ENCODE results near the gene SDHAF1.

DNA sequence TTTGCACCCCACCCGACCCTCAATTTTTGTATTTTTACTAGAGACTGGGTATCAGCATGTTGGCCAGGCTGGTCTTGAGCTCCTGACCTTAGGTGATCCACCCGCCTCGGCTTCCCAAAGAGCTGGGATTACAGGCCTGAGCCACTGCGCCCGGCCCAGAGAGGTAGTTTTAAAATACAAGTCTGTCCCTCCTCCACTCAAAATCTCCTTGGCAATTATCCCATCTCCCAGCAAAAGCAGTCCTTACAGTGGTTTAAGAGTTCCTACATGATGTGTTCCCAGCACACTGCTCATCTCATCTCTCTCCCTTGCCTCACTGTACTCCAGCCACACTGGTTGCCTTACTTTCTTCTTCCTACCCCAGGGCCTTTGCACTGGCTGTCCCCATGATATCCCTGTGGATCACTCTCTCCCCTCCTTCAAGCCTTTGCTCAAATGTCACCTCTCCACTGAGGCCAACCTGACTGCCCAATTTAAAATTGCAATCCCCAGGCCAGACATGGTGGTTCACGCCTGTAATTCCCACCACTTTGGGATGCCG lies 34.5 kb upstream of the SDHAF1 start:
- TF ChIP-seq, protein P1, sequence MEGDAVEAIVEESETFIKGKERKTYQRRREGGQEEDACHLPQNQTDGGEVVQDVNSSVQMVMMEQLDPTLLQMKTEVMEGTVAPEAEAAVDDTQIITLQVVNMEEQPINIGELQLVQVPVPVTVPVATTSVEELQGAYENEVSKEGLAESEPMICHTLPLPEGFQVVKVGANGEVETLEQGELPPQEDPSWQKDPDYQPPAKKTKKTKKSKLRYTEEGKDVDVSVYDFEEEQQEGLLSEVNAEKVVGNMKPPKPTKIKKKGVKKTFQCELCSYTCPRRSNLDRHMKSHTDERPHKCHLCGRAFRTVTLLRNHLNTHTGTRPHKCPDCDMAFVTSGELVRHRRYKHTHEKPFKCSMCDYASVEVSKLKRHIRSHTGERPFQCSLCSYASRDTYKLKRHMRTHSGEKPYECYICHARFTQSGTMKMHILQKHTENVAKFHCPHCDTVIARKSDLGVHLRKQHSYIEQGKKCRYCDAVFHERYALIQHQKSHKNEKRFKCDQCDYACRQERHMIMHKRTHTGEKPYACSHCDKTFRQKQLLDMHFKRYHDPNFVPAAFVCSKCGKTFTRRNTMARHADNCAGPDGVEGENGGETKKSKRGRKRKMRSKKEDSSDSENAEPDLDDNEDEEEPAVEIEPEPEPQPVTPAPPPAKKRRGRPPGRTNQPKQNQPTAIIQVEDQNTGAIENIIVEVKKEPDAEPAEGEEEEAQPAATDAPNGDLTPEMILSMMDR (IDR thresholded peaks at IDR 0.05): no peak
- no peak for TF ChIP-seq POLR2AphosphoS5 (IDR thresholded peaks at IDR 0.05)
